SK-N-SH (cell line): ENCODE measurements around the gene TMUB1.

Experiments
- CTCF ChIP-seq: fragments of 200-600 bp; sonication (generic); IDR thresholded peaks from 2 replicates; pipeline ENCODE4 v1.6.1; 2017; ENCODE audit warnings: antibody characterized with exemption, mild to moderate bottlenecking, moderate library complexity
- EP300 ChIP-seq, 2 experiments: IDR thresholded peaks; 2 replicates each; pipeline versions ENCODE4 v1.4.0 to v1.6.1; 2012; ENCODE audit warnings: borderline replicate concordance in 1 of 2, low read depth in 1 of 2, low read length in 1 of 2
- EZH2phosphoT487 ChIP-seq: fragments of 200-600 bp; sonication (generic); IDR thresholded peaks from 2 replicates; pipeline ENCODE4 v1.6.1; 2017; ENCODE audit warnings: low read depth, mixed run types, mild to moderate bottlenecking, antibody characterized with exemption, moderate library complexity, borderline replicate concordance
- MAX ChIP-seq: IDR thresholded peaks from 2 replicates; pipeline ENCODE4 v1.4.0; 2012; ENCODE audit warnings: low read depth
- POLR2AphosphoS5 ChIP-seq: IDR thresholded peaks from 2 replicates; pipeline ENCODE4 v1.6.1; 2012; ENCODE audit warnings: low read depth, low read length
- REST ChIP-seq: IDR thresholded peaks from 2 replicates; pipeline ENCODE4 v1.6.1; 2012; ENCODE audit warnings: mild to moderate bottlenecking, low read depth, low read length, moderate library complexity
- TAF1 ChIP-seq: IDR thresholded peaks from 2 replicates; pipeline ENCODE4 v1.6.1; 2012; ENCODE audit warnings: low read depth, mild to moderate bottlenecking, low read length, moderate library complexity, borderline replicate concordance
- USF1 ChIP-seq: IDR thresholded peaks from 2 replicates; pipeline ENCODE4 v1.4.0; 2012; ENCODE audit warnings: low read depth, borderline replicate concordance

- TF ChIP-seq MAX (no peak), CTCF (no peak), EP300 (IDR thresholded peaks at IDR 0.05; ENCODE audit: borderline replicate concordance in 1 of 2, low read depth in 1 of 2, low read length in 1 of 2) (no peak), TAF1 (no peak), POLR2AphosphoS5 (no peak), EZH2phosphoT487 (no peak), REST (no peak), USF1 (no peak)
These were observed 26.1 kb upstream of the TMUB1 start for GRCh38 chr7:151109094-151110048.
